GM12801 (cell line): Measurements from ENCODE around the gene RNF166.

Source experiments
- CTCF ChIP-seq: IDR thresholded peaks from one replicate; pipeline ENCODE4 v1.5.1; 2011; ENCODE audit warnings: control low read depth; ENCODE audit not compliant: insufficient read length; ENCODE audit errors: extremely low read depth

Gene RNF166

GRCh38 chr16:88701581-88702370 lies 4.4 kb downstream of the RNF166 start:
- no peak for TF ChIP-seq CTCF

GRCh38 chr16:88700636-88701482 lies 5.3 kb downstream of the RNF166 start:
- no peak for TF ChIP-seq CTCF

GRCh38 chr16:88700322-88700635 lies 5.9 kb downstream of the RNF166 start:
- no peak for TF ChIP-seq CTCF

GRCh38 chr16:88699180-88699579 lies 7.0 kb downstream of the RNF166 start:
- no peak for TF ChIP-seq CTCF

GRCh38 chr16:88698646-88699045 lies 7.6 kb downstream of the RNF166 start:
- no peak for TF ChIP-seq CTCF

- no peak for TF ChIP-seq CTCF
Measured at GRCh38 chr16:88697831-88698615, 8.2 kb downstream of the RNF166 start.

GRCh38 chr16:88697116-88697830 lies 8.9 kb downstream of the RNF166 start:
- no peak for TF ChIP-seq CTCF
